ENCODE results near the gene HIPK2.

The HIPK2 gene

GRCh38 chr7:139645572-139646523 is 131.9 kb downstream of the HIPK2 start:
- peaks cover 17 to 57% (median 46%) of the 10 kb centered on the region in 11 experiments; a peak in 21 of 22 replicates for H3K36me3 ChIP-seq
- peak overlapping the region in 6 of 11 experiments; percentile 3 to 36 (median 20); a peak in 7 of 22 replicates for H3K27ac ChIP-seq
- peaks cover 48 to 77% (median 53%) of the 10 kb centered on the region in 10 experiments for H3K4me1 ChIP-seq
- peak overlapping the region; percentile 35 to 97 (median 82); a peak in 18 of 22 replicates for H3K4me2 ChIP-seq
- H3K27me3 ChIP-seq = no peaks in the 10 kb centered on the region
- H4K20me1 ChIP-seq = peaks cover 0 to 93% (median 42%) of the 10 kb centered on the region in 11 experiments; a peak in 17 of 22 replicates
- H3K4me3 ChIP-seq = no peak overlapping the region
- no peaks in the 10 kb centered on the region for H3K9me3 ChIP-seq (replicated peaks in 1 of 11)
- H3K9ac ChIP-seq = peak overlapping the region in 1 of 11 experiments; percentile 21; a peak in 2 of 22 replicates
- TF ChIP-seq Cebpa-rat (IDR thresholded peaks at IDR 0.05) = no peak

- Histone ChIP-seq H3K27ac (peak overlapping the region in 2 of 11 experiments; percentile 7 to 10; a peak in 2 of 22 replicates), H3K9me3 (replicated peaks in 1 of 11) (no peaks in the 10 kb centered on the region), H3K9ac (peak overlapping the region in 1 of 11 experiments; percentile 23; a peak in 1 of 22 replicates), H3K36me3 (peaks cover 17 to 72% (median 58%) of the 10 kb centered on the region in 11 experiments), H3K4me2 (no peak overlapping the region), H3K4me3 (no peak overlapping the region), H4K20me1 (peaks cover 0 to 93% (median 40%) of the 10 kb centered on the region in 11 experiments; a peak in 17 of 22 replicates), H3K27me3 (no peaks in the 10 kb centered on the region), H3K4me1 (peaks cover 31 to 68% (median 40%) of the 10 kb centered on the region in 10 experiments)
- TF ChIP-seq Cebpa-rat (IDR thresholded peaks at IDR 0.05) = no peak
These were observed 133.7 kb downstream of the HIPK2 start for GRCh38 chr7:139643951-139644585.

- Histone ChIP-seq H3K4me3 (no peak overlapping the region), H4K20me1 (peaks cover 0 to 77% (median 36%) of the 10 kb centered on the region in 11 experiments; a peak in 15 of 22 replicates), H3K4me1 (peaks cover 14 to 60% (median 26%) of the 10 kb centered on the region in 10 experiments), H3K4me2 (no peak overlapping the region), H3K36me3 (peaks cover 17 to 81% (median 68%) of the 10 kb centered on the region in 11 experiments), H3K27me3 (no peaks in the 10 kb centered on the region), H3K9ac (0 out of 22 replicates have a peak overlapping the region, but pooled peaks of 1 of the 11 experiments have one; percentile 19), H3K27ac (peak overlapping the region in 3 of 11 experiments; percentile 6 to 43 (median 17); a peak in 3 of 22 replicates), H3K9me3 (replicated peaks in 1 of 11) (0 out of 22 replicates have a peak, but pooled peaks cover 0 to 2% (median 0%) of the 10 kb centered on the region in 11 experiments)
- no peak for TF ChIP-seq Cebpa-rat (IDR thresholded peaks at IDR 0.05)
These were observed 135.5 kb downstream of the HIPK2 start for GRCh38 chr7:139642283-139642682.

GRCh38 chr7:139641337-139641992 is 136.3 kb downstream of the HIPK2 start:
- TF ChIP-seq Cebpa-rat (IDR thresholded peaks at IDR 0.05) = no peak
- Histone ChIP-seq H3K4me2 (no peak overlapping the region), H3K4me3 (no peak overlapping the region), H3K9me3 (replicated peaks in 1 of 11) (peaks cover 0 to 8% (median 0%) of the 10 kb centered on the region in 11 experiments; a peak in 1 of 22 replicates), H3K9ac (no peak overlapping the region), H4K20me1 (peaks cover 0 to 73% (median 30%) of the 10 kb centered on the region in 11 experiments; a peak in 15 of 22 replicates), H3K36me3 (peaks cover 17 to 88% (median 72%) of the 10 kb centered on the region in 11 experiments), H3K27me3 (no peaks in the 10 kb centered on the region), H3K4me1 (peaks cover 14 to 60% (median 26%) of the 10 kb centered on the region in 10 experiments), H3K27ac (no peak overlapping the region)

- Histone ChIP-seq H3K4me2 (peak overlapping the region in 2 of 11 experiments; percentile 0 to 31; a peak in 1 of 22 replicates), H4K20me1 (peaks cover 0 to 69% (median 23%) of the 10 kb centered on the region in 11 experiments; a peak in 12 of 22 replicates), H3K9me3 (replicated peaks in 1 of 11) (peaks cover 0 to 8% (median 0%) of the 10 kb centered on the region in 11 experiments; a peak in 1 of 22 replicates), H3K27me3 (no peaks in the 10 kb centered on the region), H3K4me3 (no peak overlapping the region), H3K4me1 (peaks cover 17 to 60% (median 27%) of the 10 kb centered on the region in 10 experiments), H3K9ac (no peak overlapping the region), H3K27ac (no peak overlapping the region), H3K36me3 (peaks cover 17 to 87% (median 70%) of the 10 kb centered on the region in 11 experiments)
- TF ChIP-seq Cebpa-rat (IDR thresholded peaks at IDR 0.05) = no peak
These were observed 137.1 kb downstream of the HIPK2 start for GRCh38 chr7:139640681-139641080.

- peaks cover 0 to 8% (median 0%) of the 10 kb centered on the region in 11 experiments; a peak in 1 of 22 replicates for H3K9me3 ChIP-seq (replicated peaks in 1 of 11)
- H3K9ac ChIP-seq = no peak overlapping the region
- TF ChIP-seq Cebpa-rat (IDR thresholded peaks at IDR 0.05) = no peak
- peaks cover 28 to 67% (median 37%) of the 10 kb centered on the region in 10 experiments for H3K4me1 ChIP-seq
- H3K36me3 ChIP-seq = peaks cover 13 to 87% (median 66%) of the 10 kb centered on the region in 11 experiments
- no peaks in the 10 kb centered on the region for H3K27me3 ChIP-seq
- H4K20me1 ChIP-seq = peaks cover 0 to 58% (median 14%) of the 10 kb centered on the region in 11 experiments; a peak in 10 of 22 replicates
- H3K4me3 ChIP-seq = no peak overlapping the region
- no peak overlapping the region for H3K27ac ChIP-seq
- no peak overlapping the region for H3K4me2 ChIP-seq
These were observed 138.2 kb downstream of the HIPK2 start for GRCh38 chr7:139639563-139639962.

GRCh38 chr7:139635526-139636302 is 142.1 kb downstream of the HIPK2 start:
- Histone ChIP-seq H3K9me3 (replicated peaks in 1 of 11) (peaks cover 0 to 30% (median 22%) of the 10 kb centered on the region in 11 experiments; a peak in 17 of 22 replicates), H3K4me3 (peak overlapping the region in 3 of 10 experiments; percentile 3 to 20 (median 12); a peak in 4 of 20 replicates), H3K27ac (peak overlapping the region; percentile 5 to 74 (median 70); a peak in 19 of 22 replicates), H3K4me2 (peak overlapping the region; percentile 69 to 82 (median 77)), H3K27me3 (no peaks in the 10 kb centered on the region), H3K36me3 (peaks cover 14 to 87% (median 69%) of the 10 kb centered on the region in 11 experiments), H4K20me1 (peaks cover 0 to 30% (median 6%) of the 10 kb centered on the region in 11 experiments; a peak in 6 of 22 replicates), H3K4me1 (peaks cover 32 to 83% (median 49%) of the 10 kb centered on the region in 10 experiments), H3K9ac (peak overlapping the region in 10 of 11 experiments; percentile 14 to 63 (median 40); a peak in 16 of 22 replicates)
- no peak for TF ChIP-seq Cebpa-rat (IDR thresholded peaks at IDR 0.05)

Data from BLaER1 treated with 17β-estradiol and CSF1 and Interleukin-3, amounts not matched to agents 10 nM and 100 nM (cell line).